Activated CD4-positive, alpha-beta T cell treated with anti-CD3 and anti-CD28 coated beads for 36 hours (primary cell): ENCODE measurements around the gene SNRNP200. TPM values are rescaled to one million over a fixed set of nuclear protein-coding genes. Genes with fewer than 3 reads are reported as not detected.

Experiments
- ATAC-seq: fragments of 200-7000 bp; cut with Tn5 transposase; one replicate; pipeline ENCODE4 v1.10.0; 2021; ENCODE audit warnings: mild to moderate bottlenecking, moderate library complexity
- CTCF ChIA-PET: fragments of 350-600 bp; sonication (Branson Sonifier 250); formaldehyde crosslinking; loops from one replicate; lab custom pipeline; 2021; ENCODE audit warnings: antibody characterized with exemption; lab: Charles Lee
- POLR2A ChIA-PET: fragments of 350-600 bp; sonication (Branson Sonifier 250); formaldehyde crosslinking; loops from one replicate; lab custom pipeline; 2021; ENCODE audit warnings: antibody characterized with exemption, inconsistent platforms; lab: Charles Lee
- DNase-seq: peaks from one replicate; pipeline ENCODE4 v3.0.0-alpha.2; 2020
- H3K27ac Mint-ChIP-seq: one replicate; pipeline ENCODE4 v1.8.0; 2021; ENCODE audit warnings: mixed read lengths
- H3K27me3 Mint-ChIP-seq: one replicate; pipeline ENCODE4 v1.8.0; 2021; ENCODE audit warnings: mixed read lengths
- H3K36me3 Mint-ChIP-seq: one replicate; pipeline ENCODE4 v1.8.0; 2021; ENCODE audit warnings: low read depth, mixed read lengths
- H3K4me1 Mint-ChIP-seq: one replicate; pipeline ENCODE4 v1.8.0; 2021; ENCODE audit warnings: mixed read lengths
- H3K4me3 Mint-ChIP-seq: one replicate; pipeline ENCODE4 v1.8.0; 2021; ENCODE audit warnings: mild to moderate bottlenecking, moderate library complexity, mixed read lengths
- H3K9me3 Mint-ChIP-seq: one replicate; pipeline ENCODE4 v1.8.0; 2021; ENCODE audit warnings: low read depth, mixed read lengths
- intact Hi-C, 2 experiments: fragments of 100-400 bp; cut with DNase I in 1 of 2; cut with micrococcal nuclease in 1 of 2; formaldehyde crosslinking; loops; one replicate each; pipeline versions ENCODE4 v1.14.2 to v1.15.1; 2022 to 2024; cut with DNase I, micrococcal nuclease
- total RNA-seq, 2 experiments: library from RNA; stranded (reverse); gene quantifications; one replicate each; pipeline ENCODE4 v1.2.3, GENCODE V29; 2021

SNRNP200 gene
- total RNA-seq, 2 experiments from 2014 or later, result 176 to 198 TPM

- peak overlapping the region; percentile 90 for H3K27ac Mint-ChIP-seq
- H3K36me3 Mint-ChIP-seq, result peaks cover 37% of the 10 kb centered on the region
- POLR2A ChIA-PET, result interaction anchor here (0.8 to 3.1 kb wide), 4 partner anchors 10 to 168 kb away, joined by 3 to 32 read pairs (median 3); partner anchors contain the start of gene NCAPH
- H3K9me3 Mint-ChIP-seq, result no peaks in the 10 kb centered on the region
- peak; percentile 55 for ATAC-seq
- peaks cover 36% of the 10 kb centered on the region for H3K4me1 Mint-ChIP-seq
- H3K4me3 Mint-ChIP-seq, result peak overlapping the region; percentile 88
- peak; percentile 73 for DNase-seq
- peaks cover 7% of the 10 kb centered on the region for H3K27me3 Mint-ChIP-seq
- CTCF ChIA-PET, result interaction anchor here (1.2 to 1.8 kb wide), 2 partner anchors 10 to 21 kb away, joined by 3 to 5 read pairs; partner anchors contain the start of gene NCAPH
- intact Hi-C loops, result loop anchor here (1.0 to 2.0 kb wide), 3 partner anchors 8 to 59 kb away; partner anchors contain the start of genes CIAO1 (in 1 of the 2) and NCAPH (in 1 of the 2)
These were observed 20.5 kb upstream of the SNRNP200 start for GRCh38 chr2:96325884-96326255.

GRCh38 chr2:96325041-96325883, 19.9 kb upstream of the SNRNP200 start, which contains the start of gene ITPRIPL1:
TSS of gene ITPRIPL1 (plus strand) at chr2:96325317. CDS start at chr2:96325840, 523 bp downstream.
- H3K36me3 Mint-ChIP-seq, result peaks cover 37% of the 10 kb centered on the region
- intact Hi-C loops, result loop anchor here in 1 of 2 experiments (2.0 kb wide), 1 partner anchor 58 kb away; the partner anchor contains the start of gene CIAO1
- H3K9me3 Mint-ChIP-seq, result no peaks in the 10 kb centered on the region
- ATAC-seq (peak; percentile 11), DNase-seq (peak; percentile 65)
- H3K27ac Mint-ChIP-seq, result peak within 1 kb of the TSS; percentile 95
- H3K27me3 Mint-ChIP-seq, result peaks cover 10% of the 10 kb centered on the region
- CTCF ChIA-PET, result interaction anchor here (0.6 to 1.9 kb wide), 8 partner anchors 10 to 99 kb away, joined by 3 to 5 read pairs (median 3); partner anchors contain the start of genes NCAPH and SNRNP200
- H3K4me1 Mint-ChIP-seq, result peaks cover 39% of the 10 kb centered on the region
- H3K4me3 Mint-ChIP-seq, result peak within 1 kb of the TSS; percentile 88
- POLR2A ChIA-PET, result interaction anchor here (0.8 to 3.1 kb wide), 5 partner anchors 10 to 207 kb away, joined by 3 to 32 read pairs (median 3); partner anchors contain the start of gene NCAPH

DNA sequence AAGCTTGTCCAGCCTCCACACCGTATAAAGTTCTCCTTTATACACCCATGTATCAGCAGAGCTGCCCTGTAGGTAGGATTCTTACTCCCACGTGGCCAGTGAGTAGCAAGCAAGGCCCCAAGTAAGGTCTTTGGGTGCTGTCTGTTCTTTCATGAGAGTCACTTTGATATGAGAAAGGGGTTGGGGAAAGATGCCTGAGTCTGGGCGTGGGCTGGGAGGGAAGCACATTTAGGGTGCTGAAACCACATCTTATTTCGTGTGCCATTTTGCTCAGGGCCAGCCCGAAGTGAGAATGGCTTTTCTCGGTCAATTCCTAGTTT, 19.3 kb upstream of the SNRNP200 start:
- peaks cover 36% of the 10 kb centered on the region for H3K36me3 Mint-ChIP-seq
- peak overlapping the region; percentile 88 for H3K4me3 Mint-ChIP-seq
- ATAC-seq (peak; percentile 14), DNase-seq (peak; percentile 68)
- H3K27me3 Mint-ChIP-seq, result peaks cover 10% of the 10 kb centered on the region
- peak overlapping the region; percentile 95 for H3K27ac Mint-ChIP-seq
- CTCF ChIA-PET, result interaction anchor here (0.6 to 1.9 kb wide), 9 partner anchors 11 to 332 kb away, joined by 3 to 5 read pairs (median 3); partner anchors contain the start of genes NCAPH and SNRNP200
- H3K4me1 Mint-ChIP-seq, result peaks cover 43% of the 10 kb centered on the region
- no peaks in the 10 kb centered on the region for H3K9me3 Mint-ChIP-seq
- POLR2A ChIA-PET, result interaction anchor here (1.0 to 3.1 kb wide), 3 partner anchors 11 to 207 kb away, joined by 3 to 32 read pairs (median 3); partner anchors contain the start of gene NCAPH
- intact Hi-C loops, result loop anchor here (2.0 to 5.0 kb wide), 3 partner anchors 58 to 213 kb away; partner anchors contain the start of genes DUSP2 (in 2 of the 2), ARID5A (in 1 of the 2) and CIAO1 (in 1 of the 2)

DNA sequence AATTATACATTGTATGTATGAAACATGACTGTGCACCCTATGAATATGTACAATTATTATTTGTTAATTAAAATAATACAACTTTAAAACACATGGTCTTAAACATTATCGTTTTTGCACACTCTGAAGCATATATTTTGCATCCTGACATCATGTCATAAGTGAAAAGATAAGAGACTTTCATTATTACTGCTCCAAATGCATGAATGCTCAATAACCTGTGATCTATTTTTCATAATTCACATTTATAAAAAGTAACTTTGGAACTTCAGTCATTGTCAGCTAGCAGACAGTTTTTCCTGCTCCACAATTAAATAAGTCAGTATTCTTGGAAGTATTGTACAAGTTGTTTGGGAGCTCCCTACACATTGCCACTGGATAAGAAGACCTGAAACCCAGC, 18.5 kb upstream of the SNRNP200 start:
- Mint-ChIP-seq H3K36me3 (peaks cover 29% of the 10 kb centered on the region), H3K27ac (peak overlapping the region; percentile 65), H3K4me1 (peaks cover 46% of the 10 kb centered on the region), H3K9me3 (no peaks in the 10 kb centered on the region), H3K27me3 (peaks cover 10% of the 10 kb centered on the region), H3K4me3 (peak overlapping the region; percentile 88)
- DNase-seq (no peak), ATAC-seq (no peak)
- intact Hi-C loops, result loop anchor here (2.0 to 5.0 kb wide), 4 partner anchors 21 to 213 kb away; partner anchors contain the start of genes DUSP2 (in 2 of the 2), ARID5A (in 1 of the 2) and CIAO1 (in 1 of the 2)
- CTCF ChIA-PET, result interaction anchor here (0.7 to 1.9 kb wide), 9 partner anchors 11 to 331 kb away, joined by 3 to 5 read pairs (median 3); partner anchors contain the start of genes NCAPH and SNRNP200
- POLR2A ChIA-PET, result interaction anchor here (0.6 to 3.1 kb wide), 2 partner anchors 12 to 19 kb away, joined by 3 to 32 read pairs; partner anchors contain the start of gene NCAPH

GRCh38 chr2:96320728-96321622, 15.6 kb upstream of the SNRNP200 start:
- ATAC-seq, result peak; percentile 10
- H3K36me3 Mint-ChIP-seq, result peaks cover 4% of the 10 kb centered on the region
- ChIA-PET POLR2A (interaction anchor here (0.6 to 1.5 kb wide), 6 partner anchors 13 to 449 kb away, joined by 3 to 7 read pairs (median 6); partner anchors contain the start of genes NCAPH and SNRNP200), CTCF (interaction anchor here (0.5 to 2.6 kb wide), 13 partner anchors 9 to 230 kb away, joined by 3 to 11 read pairs (median 3); partner anchors contain the start of gene SNRNP200)
- peak overlapping the region; percentile 73 for H3K4me3 Mint-ChIP-seq
- H3K27me3 Mint-ChIP-seq, result peaks cover 10% of the 10 kb centered on the region
- intact Hi-C loops, result loop anchor here (1.0 to 5.0 kb wide), 6 partner anchors 14 to 216 kb away; partner anchors contain the start of genes DUSP2 (in 2 of the 2), NCAPH (in 2 of the 2), SNRNP200 (in 2 of the 2) and ARID5A (in 1 of the 2)
- peaks cover 52% of the 10 kb centered on the region for H3K4me1 Mint-ChIP-seq
- peak overlapping the region; percentile 63 for H3K27ac Mint-ChIP-seq
- DNase-seq, result peak; percentile 54
- no peaks in the 10 kb centered on the region for H3K9me3 Mint-ChIP-seq

DNA sequence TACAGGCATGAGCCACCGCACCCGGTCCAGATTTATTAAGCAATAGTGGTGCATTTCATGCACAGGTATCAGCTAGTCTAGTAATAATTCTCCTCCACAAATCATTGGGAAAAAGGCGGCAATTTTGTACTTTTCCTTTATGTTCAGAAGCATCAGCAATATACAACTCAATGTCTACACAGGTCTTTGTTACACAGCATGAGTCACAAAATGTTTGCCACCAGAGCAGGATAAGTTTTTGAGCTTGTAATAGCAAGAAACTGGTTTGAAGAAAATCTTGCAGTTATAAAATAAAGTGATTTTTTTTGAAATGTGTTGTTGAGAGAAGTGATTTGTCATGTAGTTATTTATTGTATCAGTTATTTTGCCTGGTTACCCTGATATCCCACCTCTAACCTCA, 15.0 kb upstream of the SNRNP200 start:
- POLR2A ChIA-PET, result interaction anchor here (0.6 to 1.5 kb wide), 5 partner anchors 14 to 455 kb away, joined by 3 to 6 read pairs (median 3); partner anchors contain the start of gene NCAPH
- Mint-ChIP-seq H3K36me3 (peaks cover under 1% of the 10 kb centered on the region), H3K27me3 (peaks cover 10% of the 10 kb centered on the region)

GRCh38 chr2:96319396-96319795, 14.1 kb upstream of the SNRNP200 start:
- peaks cover 10% of the 10 kb centered on the region for H3K27me3 Mint-ChIP-seq
- POLR2A ChIA-PET, result no interaction called here
- no peaks in the 10 kb centered on the region for H3K9me3 Mint-ChIP-seq
- CTCF ChIA-PET, result interaction anchor here (1.2 kb wide), 1 partner anchor 8 kb away, joined by 3 read pairs; no protein-coding TSS in a partner anchor
- DNase-seq (no peak), ATAC-seq (no peak)
- H3K4me3 Mint-ChIP-seq, result no peak overlapping the region
- peaks cover 54% of the 10 kb centered on the region for H3K4me1 Mint-ChIP-seq
- intact Hi-C loops, result no loop called here
- no peak overlapping the region for H3K27ac Mint-ChIP-seq
- no peaks in the 10 kb centered on the region for H3K36me3 Mint-ChIP-seq

More for the DNA sequence above, 15.0 kb upstream of the SNRNP200 start:
- intact Hi-C loops, result loop anchor here (1.0 to 5.0 kb wide), 3 partner anchors 112 to 217 kb away; partner anchors contain the start of genes DUSP2 (in 2 of the 2), ARID5A (in 1 of the 2) and STARD7 (in 1 of the 2)
- Mint-ChIP-seq H3K9me3 (no peaks in the 10 kb centered on the region), H3K27ac (no peak overlapping the region), H3K4me1 (peaks cover 57% of the 10 kb centered on the region), H3K4me3 (peak overlapping the region; percentile 73)
- ATAC-seq (no peak), DNase-seq (no peak)
- CTCF ChIA-PET, result interaction anchor here (0.7 to 2.6 kb wide), 11 partner anchors 9 to 189 kb away, joined by 3 to 11 read pairs (median 4); partner anchors contain the start of gene SNRNP200

DNA sequence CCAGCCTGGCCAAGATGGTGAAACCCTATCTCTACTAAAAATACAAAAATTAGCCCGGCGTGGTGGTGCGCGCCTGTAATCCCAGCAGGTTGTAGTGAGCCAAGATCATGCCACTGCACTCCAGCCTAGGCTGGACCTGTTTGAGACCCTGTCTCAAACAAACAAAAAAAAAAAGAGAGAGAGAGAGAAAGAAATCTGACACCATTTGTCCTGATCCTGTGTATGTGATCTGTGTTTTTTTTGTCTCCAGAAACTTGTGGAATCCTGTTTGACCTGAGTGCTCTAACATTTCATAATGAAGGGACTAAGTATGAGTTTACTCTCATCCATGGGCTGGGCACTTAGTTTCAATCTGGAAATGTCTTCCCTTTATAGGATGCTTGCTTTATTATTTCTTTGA, 13.4 kb upstream of the SNRNP200 start:
- CTCF ChIA-PET, result no interaction called here
- DNase-seq (no peak), ATAC-seq (no peak)
- H3K27me3 Mint-ChIP-seq, result peaks cover 10% of the 10 kb centered on the region
- POLR2A ChIA-PET, result interaction anchor here (0.7 kb wide), 1 partner anchor 26 kb away, joined by 3 read pairs; no protein-coding TSS in a partner anchor
- intact Hi-C loops, result no loop called here
- H3K4me3 Mint-ChIP-seq, result no peak overlapping the region
- no peaks in the 10 kb centered on the region for H3K36me3 Mint-ChIP-seq
- H3K9me3 Mint-ChIP-seq, result no peaks in the 10 kb centered on the region
- peaks cover 49% of the 10 kb centered on the region for H3K4me1 Mint-ChIP-seq
- no peak overlapping the region for H3K27ac Mint-ChIP-seq

GRCh38 chr2:96317584-96317997, 12.2 kb upstream of the SNRNP200 start:
- H3K4me3 Mint-ChIP-seq, result no peak overlapping the region
- no peak overlapping the region for H3K27ac Mint-ChIP-seq
- CTCF ChIA-PET, result no interaction called here

GRCh38 chr2:96316999-96317398, 11.7 kb upstream of the SNRNP200 start:
- Mint-ChIP-seq H3K9me3 (no peaks in the 10 kb centered on the region), H3K4me1 (peaks cover 43% of the 10 kb centered on the region), H3K4me3 (no peak overlapping the region), H3K27me3 (peaks cover 3% of the 10 kb centered on the region), H3K27ac (no peak overlapping the region), H3K36me3 (no peaks in the 10 kb centered on the region)
- intact Hi-C loops, result no loop called here
- POLR2A ChIA-PET, result no interaction called here
- CTCF ChIA-PET, result no interaction called here
- DNase-seq (no peak), ATAC-seq (no peak)

More at GRCh38 chr2:96317584-96317997, 12.2 kb upstream of the SNRNP200 start:
- Mint-ChIP-seq H3K36me3 (no peaks in the 10 kb centered on the region), H3K4me1 (peaks cover 43% of the 10 kb centered on the region), H3K27me3 (peaks cover 3% of the 10 kb centered on the region), H3K9me3 (no peaks in the 10 kb centered on the region)
- intact Hi-C loops, result no loop called here
- DNase-seq, result no peak
- POLR2A ChIA-PET, result no interaction called here
- no peak for ATAC-seq
